GM19455 (cell line): ENCODE results near the gene SLC5A4.

Experiments
- ATAC-seq: cut with Tn5 transposase; IDR thresholded peaks from one replicate; pipeline ENCODE4 v1.9.1; 2021; ENCODE audit not compliant: unreplicated experiment

Gene SLC5A4

GRCh38 chr22:32233091-32233490 lies 22.1 kb downstream of the SLC5A4 start:
- no peak for ATAC-seq

- ATAC-seq = no peak
These were observed 22.8 kb downstream of the SLC5A4 start for GRCh38 chr22:32232191-32232830.

DNA sequence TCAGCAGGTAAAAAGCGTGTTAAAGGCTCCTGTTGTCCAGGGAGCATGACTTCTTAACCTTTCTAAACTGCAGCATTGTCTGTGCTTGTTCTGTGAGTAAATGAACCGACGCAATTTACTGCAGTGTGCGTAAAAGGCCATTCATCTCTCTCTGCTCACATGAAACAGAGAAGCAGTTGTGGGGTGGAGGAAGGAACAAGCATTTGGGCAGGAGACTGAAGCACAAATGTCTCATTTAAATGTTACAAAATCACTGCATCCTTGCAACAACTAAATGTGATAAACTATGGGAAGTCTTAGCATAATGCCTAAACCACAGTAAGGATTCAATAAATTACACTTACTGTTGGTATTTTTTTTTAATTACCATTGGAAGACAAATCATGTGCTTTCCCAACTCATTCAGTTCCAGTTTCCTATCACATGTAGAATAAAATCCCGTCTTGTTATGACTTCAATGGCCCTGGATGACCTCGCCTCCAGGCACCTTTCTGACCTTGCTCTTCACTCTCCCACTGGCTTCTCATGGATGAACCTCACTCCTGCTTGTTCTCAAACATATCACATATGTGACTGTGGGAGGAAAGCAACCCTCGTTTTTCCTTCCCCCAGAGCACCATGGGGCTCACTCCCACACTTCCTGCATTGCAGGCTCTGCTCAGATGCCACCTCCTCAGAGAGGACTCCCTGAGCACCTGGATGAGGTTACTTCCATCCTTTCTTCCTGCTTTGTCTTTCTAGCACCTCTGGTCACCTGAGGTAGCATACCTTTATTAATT lies 28.6 kb downstream of the SLC5A4 start:
- no peak for ATAC-seq

DNA sequence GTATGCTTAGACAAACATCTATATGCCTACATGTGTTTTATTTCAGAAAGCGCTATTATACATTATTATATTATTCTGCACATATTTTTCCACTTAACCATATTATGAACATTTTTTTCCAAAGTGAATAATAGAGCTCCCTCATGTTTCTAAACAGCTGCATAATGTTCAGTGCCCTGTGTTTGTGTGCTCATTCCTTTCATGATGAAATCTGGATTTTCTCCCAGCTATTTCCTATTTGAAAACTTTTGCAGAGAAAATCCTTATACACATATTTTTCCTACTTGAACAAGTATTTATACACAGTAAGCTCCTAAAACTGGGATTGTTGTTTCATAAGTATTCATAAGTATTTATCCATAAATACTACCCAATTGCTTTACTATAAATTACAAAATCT lies 32.2 kb downstream of the SLC5A4 start:
- no peak for ATAC-seq

DNA sequence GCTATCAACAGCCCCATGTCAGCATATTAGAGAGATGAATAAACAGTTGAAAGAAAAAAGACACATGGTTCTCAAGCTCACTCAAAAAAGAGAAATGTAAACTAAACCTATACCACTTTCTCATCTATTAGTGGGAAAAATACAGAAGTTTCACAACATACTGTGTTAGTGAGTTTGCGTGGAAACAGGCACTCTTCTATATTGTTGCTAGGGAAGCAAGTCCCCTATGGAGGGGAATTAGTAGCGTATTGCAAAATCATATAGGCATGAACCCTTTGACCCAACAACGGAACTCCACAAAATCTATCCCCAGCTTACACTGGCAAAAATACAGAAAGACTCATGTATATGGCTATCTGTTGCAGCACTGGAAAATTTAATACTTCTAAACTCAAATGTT lies 36.1 kb downstream of the SLC5A4 start:
- ATAC-seq = no peak

- ATAC-seq = no peak
These were observed 36.7 kb downstream of the SLC5A4 start for GRCh38 chr22:32218470-32218869.

DNA sequence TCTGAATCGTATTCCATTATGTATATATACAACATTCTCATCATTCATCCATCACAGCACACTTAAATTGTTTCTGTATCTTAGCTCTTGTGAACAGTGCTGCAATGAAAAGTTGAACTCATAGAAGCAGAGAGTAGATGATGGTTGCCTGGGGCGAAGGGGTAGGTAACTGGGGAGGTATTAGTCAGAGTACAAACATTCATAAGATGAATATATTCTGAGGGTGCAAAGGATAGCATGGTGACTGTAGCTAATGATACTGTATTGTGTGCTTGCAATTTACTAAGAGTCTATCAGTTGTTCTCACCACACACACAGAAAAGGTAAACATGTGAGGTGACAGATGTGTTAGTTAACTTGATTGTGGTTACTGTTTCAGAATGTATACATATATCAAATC lies 37.7 kb downstream of the SLC5A4 start:
- no peak for ATAC-seq

GRCh38 chr22:32216911-32217310 lies 38.2 kb downstream of the SLC5A4 start:
- no peak for ATAC-seq

- no peak for ATAC-seq
These were observed 44.1 kb downstream of the SLC5A4 start for GRCh38 chr22:32211011-32211410.

DNA sequence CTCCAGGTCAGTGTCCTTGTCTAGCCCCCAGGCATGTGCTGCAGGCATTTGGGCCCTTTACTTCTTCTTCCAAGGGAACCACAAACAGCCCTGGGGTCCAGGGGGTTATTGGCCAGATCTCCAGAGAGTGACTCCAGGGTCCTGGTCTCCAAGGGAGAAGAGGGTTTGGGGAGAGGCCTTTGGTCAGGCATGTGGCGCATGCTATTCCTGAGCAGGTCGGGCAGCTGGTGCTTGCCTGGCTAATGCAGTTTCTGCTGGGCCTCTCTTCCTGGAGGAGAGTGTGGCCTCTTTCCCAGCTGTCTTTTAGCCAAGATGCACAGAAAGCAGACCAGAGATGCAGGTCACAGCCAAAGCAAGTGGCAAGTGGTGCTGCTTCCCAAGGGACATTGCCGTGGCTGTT lies 46.5 kb downstream of the SLC5A4 start:
- no peak for ATAC-seq

GRCh38 chr22:32207971-32208480 lies 47.1 kb downstream of the SLC5A4 start:
- no peak for ATAC-seq

DNA sequence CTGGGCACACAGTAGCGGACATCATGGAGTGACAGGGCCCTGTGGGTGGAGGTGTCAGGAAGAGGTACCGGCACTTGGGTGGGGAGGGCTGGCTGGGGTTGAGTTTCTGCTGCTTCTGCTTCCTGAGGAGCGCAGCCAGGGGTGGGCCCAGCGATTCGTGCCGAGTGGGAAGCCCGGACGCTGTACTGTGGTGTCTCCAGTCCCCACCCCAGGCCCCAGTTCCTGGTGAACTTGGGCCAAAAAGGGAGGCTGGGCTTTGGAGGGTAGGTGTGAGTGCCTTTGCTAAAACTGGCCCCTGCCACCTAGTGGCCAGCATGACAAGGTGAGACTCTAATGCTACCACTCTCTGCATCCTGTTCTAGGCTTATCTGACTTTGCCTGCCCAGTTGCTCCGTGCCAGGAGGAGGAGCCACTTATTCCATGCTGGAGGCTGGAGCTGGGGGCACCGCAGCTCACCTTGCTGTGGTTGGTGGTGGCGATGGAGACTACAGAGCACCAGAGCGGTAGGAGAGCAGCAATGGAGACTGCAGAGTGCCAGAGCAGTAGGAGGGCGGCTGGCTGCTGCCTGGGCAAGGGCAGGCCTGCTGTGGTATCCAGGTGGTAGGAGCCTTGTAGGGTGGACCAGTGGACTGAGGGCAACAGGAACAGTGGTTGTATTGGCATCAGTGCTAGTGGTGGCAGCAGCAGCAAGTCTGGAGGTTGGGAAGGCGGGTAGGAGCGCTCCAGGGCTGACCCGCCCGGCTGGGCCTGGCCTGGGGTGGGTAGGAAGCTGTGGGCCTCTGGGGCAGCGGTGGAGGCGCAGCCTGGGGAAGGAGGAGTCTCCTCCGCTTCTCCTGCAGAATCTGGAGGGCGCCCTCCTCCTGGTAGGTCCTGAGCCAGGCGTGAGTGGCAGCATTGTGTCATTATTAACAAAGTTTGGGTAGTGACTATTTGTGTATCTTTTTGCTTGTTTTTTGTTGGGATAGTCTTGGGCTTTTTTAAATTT lies 48.1 kb downstream of the SLC5A4 start:
- ATAC-seq = no peak

- ATAC-seq = no peak
These were observed 49.0 kb downstream of the SLC5A4 start for GRCh38 chr22:32205974-32206773.

DNA sequence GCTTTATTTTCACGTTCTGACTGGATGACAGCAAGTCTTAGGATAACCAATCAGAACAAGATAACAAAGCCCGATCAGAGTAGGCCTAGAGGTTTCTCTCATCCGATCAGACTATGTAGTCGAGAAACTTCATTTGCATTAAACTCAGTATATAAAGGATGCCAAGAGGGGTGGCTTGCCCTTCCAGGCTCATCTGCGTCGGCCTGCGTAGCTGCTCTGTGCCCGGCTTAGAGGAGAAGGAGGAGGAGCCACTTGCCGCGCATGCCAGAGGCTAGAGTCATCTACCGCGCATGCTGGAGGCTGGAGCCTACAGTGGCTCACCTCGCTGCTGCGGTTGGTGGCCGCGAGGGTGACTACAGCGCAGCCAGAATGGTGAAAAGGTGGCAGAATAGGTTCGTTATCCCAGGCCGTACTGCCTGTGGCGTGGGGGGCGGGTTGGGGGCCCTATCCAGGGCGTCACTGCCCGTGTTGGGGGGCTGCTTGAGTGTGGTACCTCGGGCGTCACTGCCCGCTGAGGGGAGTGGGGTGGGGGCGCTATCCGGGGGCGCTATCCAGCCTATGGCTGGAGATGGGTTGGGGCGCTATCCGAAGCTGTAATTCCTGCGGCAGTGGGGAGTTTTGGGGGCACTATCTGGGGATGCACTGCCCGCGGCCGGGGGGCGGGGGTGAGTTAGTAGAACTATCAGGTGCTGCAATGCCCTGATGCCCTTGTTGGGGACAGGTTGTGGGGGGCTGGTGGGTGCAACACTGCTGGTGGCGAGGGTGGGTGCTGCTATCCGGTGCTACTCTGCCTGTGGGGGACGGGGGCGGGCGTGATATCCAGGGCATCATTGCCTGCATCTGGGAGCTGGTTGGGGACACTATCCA lies 50.1 kb downstream of the SLC5A4 start, which contains the start of gene RFPL2:
RFPL2 (minus strand) TSS at position 218 of the 867 bp plus-strand sequence. CDS start 2,622 bp downstream, outside the sequence.
- no peak for ATAC-seq

DNA sequence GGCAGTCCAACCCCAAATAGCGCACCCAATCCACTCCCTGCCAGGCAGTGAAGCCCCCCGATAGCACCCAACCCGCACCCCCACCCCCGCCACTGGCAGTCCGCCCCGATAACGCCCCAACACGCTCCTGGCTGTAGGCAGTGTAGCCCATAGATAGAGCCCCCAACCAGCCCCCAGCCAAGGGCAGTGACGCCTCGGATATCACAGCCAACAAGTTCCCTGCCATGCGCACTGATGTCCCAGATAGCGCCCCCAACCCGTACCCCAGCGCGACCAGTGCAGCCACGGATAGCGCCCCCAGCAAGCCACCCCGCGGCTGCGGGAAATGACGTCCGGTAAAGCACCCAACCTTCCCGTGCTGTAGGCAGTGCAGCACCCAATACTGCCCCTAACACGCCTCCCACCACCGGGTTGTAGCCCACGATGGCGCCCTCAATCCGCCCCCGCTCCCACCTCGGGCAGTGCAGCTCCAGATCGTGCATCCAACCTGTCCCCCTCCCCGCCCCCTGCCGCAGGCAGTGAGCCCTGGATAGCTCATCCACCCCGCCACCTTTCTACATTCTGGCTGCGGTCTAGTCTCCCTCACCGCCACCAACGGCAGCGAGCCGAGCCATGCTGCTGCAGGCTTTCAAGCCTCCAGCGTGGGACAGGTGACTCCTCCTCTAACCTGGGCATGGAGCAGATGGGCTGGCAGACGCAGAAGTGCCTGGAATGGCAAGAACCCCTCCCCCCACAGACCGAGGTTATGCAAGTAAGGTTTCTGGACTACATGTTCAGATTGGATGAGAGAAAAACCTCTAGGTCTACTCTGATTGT lies 50.9 kb downstream of the SLC5A4 start:
- no peak for ATAC-seq

GRCh38 chr22:32203181-32204039 lies 51.7 kb downstream of the SLC5A4 start:
- ATAC-seq = no peak

DNA sequence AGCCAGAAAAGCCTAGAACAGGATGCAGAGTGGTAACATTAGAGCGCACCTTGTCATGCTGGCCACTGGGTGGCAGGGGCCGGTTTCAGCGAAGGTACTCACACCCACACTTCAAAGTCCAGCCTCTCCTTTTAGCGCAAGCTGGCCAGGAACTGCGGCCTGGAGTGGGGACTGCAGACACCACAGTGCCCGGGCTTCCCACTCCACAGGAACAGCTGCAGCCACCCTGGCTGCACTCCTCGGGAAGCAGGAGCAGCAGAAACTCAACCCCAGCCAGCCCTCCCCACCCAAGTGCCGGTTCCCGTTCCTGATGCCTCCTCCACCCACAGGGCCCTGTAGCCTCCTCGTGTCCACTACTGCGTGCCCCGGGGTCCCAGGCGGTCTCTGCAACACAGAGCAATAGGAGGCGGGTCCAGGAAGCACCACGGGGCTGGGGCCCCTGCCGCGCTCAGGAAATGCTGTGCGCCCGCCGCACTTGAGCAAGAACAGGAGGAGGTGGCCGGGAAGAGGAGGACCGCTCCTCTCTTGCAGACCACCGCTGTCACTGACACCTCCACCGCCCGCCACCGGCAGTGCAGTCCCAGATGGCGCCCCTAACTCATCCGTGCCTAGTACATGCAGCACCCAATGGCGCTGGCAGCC lies 52.5 kb downstream of the SLC5A4 start:
- ATAC-seq = no peak
